RWPE1 (cell line): ENCODE results near the gene CTAGE6.
"Not testable (repeated sequence)": the region's sequence is repeated elsewhere in the genome, so short reads cannot be mapped to it uniquely, and the experiment has no call there.

ENCODE experiments used
- CTCF ChIA-PET: fragments of 350-600 bp; sonication (Branson Sonifier 250); formaldehyde crosslinking; extraction: SDS; loops from one replicate; lab custom pipeline; 2021; lab: Yijun Ruan, JAX
- POLR2A ChIA-PET: fragments of 400-600 bp; formaldehyde crosslinking; extraction: SDS; loops from one replicate; lab custom pipeline; 2020; ENCODE audit warnings: antibody characterized with exemption; ENCODE audit not compliant: low non-redundant PET; lab: Yijun Ruan, JAX
- DNase-seq: peaks from one replicate; pipeline ENCODE4 v3.0.0; 2012; ENCODE audit warnings: low spot score
- H3K27ac ChIP-seq: fragments of 450-650 bp; 2 replicates; pipeline ENCODE4 v1.5.1; 2017

The CTAGE6 gene

DNA sequence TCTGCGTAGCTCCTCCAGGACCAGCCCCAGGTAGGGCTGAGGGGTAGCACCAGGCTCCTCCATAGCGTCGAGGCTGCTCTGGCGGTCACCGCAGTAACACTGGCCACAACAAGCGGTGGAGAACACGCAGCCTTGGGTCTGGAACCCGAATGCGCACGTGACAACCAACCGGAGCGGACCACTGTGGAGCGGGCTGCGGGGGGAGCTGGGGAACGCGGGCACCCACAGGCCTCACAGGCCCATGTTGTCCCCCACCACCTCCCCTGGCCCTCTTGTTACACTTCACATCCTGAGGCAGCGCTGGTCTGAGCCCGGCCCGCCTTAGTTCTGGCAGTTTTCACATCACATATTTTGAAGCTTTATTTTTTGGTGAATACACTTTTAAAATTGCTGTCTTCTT lies at the start of gene CTAGE6:
Gene CTAGE6, minus strand, starts transcription at position 101 of the 400 bp plus-strand sequence. Its CDS starts 38 bp downstream, at position 63.
- CTCF ChIA-PET, H3K27ac ChIP-seq, POLR2A ChIA-PET, DNase-seq: not testable (repeated sequence)

- CTCF ChIA-PET, H3K27ac ChIP-seq, DNase-seq, POLR2A ChIA-PET: not testable (repeated sequence)
Measured at GRCh38 chr7:143806664-143807071, 49.2 kb upstream of the CTAGE6 start.

DNA sequence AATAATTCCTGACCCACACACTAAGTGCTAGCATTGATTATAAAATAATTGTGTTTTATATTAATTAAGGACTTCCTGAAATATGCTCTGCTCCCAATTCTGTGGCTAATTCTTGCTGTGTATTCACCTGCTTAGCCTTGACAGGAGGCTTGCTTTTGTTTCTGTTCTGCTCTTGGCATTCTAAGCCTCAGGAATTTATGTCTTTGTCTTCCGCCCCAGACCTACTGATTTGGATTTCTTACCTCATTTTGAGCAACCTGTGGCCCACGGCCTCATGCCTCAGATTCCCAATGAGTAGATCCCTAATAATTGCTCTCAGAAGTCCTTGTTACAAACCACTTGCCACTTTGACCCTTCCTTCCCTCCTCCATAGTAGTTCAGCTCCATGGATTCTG lies 40.4 kb upstream of the CTAGE6 start:
- POLR2A ChIA-PET, H3K27ac ChIP-seq, DNase-seq, CTCF ChIA-PET: not testable (repeated sequence)

- POLR2A ChIA-PET, DNase-seq, CTCF ChIA-PET, H3K27ac ChIP-seq: not testable (repeated sequence)
Measured at GRCh38 chr7:143797119-143797895, 39.8 kb upstream of the CTAGE6 start.

DNA sequence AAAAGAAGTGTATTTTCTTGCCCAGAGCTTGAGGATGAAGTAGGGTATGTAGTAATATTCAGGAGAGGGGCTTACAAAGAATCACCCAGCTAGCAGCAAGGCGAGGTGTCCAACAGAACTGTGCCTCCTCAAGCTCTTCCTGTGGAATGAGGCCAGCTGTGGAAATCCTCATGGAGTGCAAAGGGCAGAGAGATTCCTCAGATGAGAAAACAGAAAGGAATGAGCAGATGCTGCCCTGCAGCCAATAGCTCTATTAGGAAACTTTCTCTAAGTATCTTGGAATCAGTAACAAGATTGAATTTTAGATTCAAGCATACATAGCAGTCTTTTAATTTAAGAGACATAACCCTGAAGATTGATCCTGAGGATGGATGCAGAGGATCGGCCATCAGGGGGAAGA lies 38.2 kb upstream of the CTAGE6 start:
- DNase-seq, CTCF ChIA-PET, H3K27ac ChIP-seq, POLR2A ChIA-PET: not testable (repeated sequence)

GRCh38 chr7:143792633-143793032 lies 35.1 kb upstream of the CTAGE6 start:
- H3K27ac ChIP-seq, POLR2A ChIA-PET, DNase-seq, CTCF ChIA-PET: not testable (repeated sequence)

GRCh38 chr7:143785415-143786182 lies 28.1 kb upstream of the CTAGE6 start:
- CTCF ChIA-PET, POLR2A ChIA-PET, H3K27ac ChIP-seq, DNase-seq: not testable (repeated sequence)

DNA sequence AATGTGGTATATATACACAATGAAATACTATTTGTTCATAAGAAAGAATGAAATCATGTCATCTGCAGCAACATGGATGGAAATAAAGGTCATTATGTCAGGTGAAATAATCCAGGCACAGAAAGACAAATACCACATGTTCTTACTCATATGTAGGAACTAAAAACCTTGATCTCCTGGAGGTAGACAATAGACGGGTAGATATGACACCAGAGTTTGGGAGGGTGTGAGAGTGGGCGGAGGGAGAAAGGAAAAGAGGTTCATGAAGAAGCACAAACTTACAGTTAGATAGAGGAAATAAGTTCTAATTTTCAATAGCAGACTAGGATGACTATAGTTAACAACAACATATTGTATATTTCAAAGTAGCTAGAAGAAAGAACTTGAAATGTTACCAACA lies 22.1 kb upstream of the CTAGE6 start:
- H3K27ac ChIP-seq, DNase-seq, CTCF ChIA-PET, POLR2A ChIA-PET: not testable (repeated sequence)

DNA sequence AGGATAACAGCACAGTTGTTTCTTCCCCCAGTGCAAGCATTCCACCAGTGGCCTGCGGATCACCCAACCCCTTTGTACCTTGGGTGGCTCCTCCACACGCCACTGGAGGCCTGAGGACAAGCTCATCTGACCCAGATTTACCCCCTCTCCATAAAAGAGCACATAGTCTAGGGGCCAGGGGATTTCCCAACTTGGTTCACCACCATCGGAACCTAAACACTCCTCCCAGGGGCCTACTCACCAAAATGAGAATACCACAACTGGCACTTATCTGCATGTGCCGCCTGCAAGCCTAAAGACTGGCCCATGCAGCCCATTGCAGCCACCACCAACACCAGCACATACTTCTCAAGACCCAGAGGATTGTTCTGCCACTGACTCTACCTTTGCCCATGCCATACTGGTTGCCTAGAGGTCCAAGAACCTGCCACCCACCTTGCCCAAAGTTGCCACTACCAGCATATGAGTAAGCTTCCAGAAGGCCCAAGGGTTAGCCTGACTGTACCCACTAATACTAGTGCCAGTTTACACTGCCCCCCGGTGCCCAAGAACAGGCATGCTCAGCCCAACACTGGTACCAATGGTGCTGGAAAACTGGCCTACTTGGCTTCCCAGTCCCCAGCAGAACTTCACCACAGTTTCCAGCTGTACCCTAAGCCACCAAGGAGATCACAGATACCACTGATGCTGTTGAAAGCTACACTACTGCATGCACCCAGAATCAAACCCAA lies 15.4 kb upstream of the CTAGE6 start:
- DNase-seq, POLR2A ChIA-PET, H3K27ac ChIP-seq, CTCF ChIA-PET: not testable (repeated sequence)

DNA sequence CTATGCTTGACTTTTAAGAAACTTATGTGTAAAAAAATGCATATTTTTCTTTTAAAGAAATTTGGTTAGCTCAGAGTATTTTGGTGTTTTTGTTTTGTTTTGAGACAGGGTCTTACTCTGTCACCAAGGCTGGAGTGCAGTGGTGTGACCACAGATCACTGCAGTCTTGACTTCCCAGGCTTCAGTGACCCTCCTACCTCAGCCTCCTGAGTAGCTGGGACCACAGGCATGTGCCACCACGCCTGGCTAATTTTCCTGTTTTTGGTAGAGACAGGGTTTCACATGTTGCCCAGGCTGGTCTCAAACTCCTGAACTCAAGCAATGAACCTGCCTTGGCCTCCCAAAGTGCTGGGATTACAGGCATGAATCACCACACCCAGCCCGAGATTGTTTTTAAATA lies 10.0 kb upstream of the CTAGE6 start:
- POLR2A ChIA-PET, H3K27ac ChIP-seq, CTCF ChIA-PET, DNase-seq: not testable (repeated sequence)

DNA sequence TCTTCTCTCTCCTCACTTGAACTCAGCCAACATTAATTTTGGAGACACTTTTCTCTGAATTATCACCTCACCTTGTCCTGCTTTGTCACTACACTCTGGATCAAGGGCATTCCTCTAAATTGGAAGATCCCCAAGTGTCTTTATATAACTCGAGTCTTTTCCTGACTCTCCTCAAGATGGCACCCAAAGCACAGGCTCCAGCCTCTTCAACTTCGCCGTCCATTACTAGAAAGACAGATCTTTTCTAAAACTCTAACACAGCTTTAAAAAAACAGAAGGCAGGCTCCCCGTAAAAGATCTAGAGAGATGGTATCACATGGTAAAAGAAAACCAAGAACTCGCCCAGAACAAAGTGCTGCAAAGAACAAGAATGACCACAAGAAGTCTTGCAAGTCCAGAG lies 8.2 kb upstream of the CTAGE6 start:
- H3K27ac ChIP-seq, DNase-seq, CTCF ChIA-PET, POLR2A ChIA-PET: not testable (repeated sequence)

DNA sequence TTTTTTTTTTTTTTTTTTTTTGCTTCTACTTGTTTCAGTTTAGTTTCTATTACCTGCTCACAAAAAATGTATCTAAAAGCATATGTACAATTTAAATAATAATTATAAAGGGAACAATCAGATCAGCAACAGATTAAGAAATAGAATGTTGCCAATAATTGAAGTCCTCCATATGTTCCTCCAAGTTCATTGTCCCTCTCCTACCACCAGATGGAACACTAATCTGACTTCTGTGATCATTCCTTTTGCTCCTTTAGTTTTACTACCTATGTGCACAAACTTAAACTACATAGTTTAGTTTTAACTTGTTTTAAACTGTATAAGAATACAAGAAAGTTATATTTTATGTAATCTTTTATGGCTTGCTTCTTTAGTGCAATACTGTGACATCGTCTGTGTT lies 5.6 kb upstream of the CTAGE6 start:
- POLR2A ChIA-PET, DNase-seq, CTCF ChIA-PET, H3K27ac ChIP-seq: not testable (repeated sequence)

DNA sequence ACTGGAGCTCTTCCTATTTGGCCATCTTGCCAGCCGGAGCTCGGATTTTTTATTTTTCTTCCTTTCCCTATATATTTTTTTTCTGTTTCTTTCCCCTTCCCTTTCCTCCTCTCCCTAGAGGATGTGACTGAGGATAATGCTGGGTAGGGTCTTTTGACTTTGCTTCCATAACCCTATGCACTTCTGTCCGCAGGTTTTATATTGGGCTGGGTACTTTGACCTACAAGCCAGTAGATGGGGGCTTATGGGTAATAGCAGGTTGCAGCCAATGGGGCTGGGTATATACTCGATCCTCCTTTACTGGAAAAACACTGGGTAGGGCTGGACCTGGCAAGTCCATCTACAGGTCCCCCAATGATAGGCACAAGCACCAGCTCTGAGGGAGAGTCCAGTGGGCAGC lies 12.2 kb downstream of the CTAGE6 start:
- DNase-seq, H3K27ac ChIP-seq, CTCF ChIA-PET, POLR2A ChIA-PET: not testable (repeated sequence)
